Measurements from ENCODE around the gene TNNT2. TPM values are rescaled to one million over a fixed set of nuclear protein-coding genes. Genes with fewer than 3 reads are reported as not detected.

The TNNT2 gene
- total and polyA plus RNA-seq, 2 donors (not counting 3 experiments of a cell fraction or from before 2014, with no cell fraction given), result not detected

- no peak for DNase-seq (ENCODE audit: low read depth, low spot score)
- Histone ChIP-seq H3K27me3 (ENCODE audit: control insufficient read depth in 2 of 2, insufficient read depth in 2 of 2, low read length in 2 of 2) (peaks cover 9 to 15% of the 10 kb centered on the region in 2 experiments), H3K9me1 (replicated peaks; ENCODE audit: control insufficient read depth, extremely low read depth, insufficient read depth, low read length) (no peaks in the 10 kb centered on the region), H3K4me3 (replicated peaks in 1 of 3; ENCODE audit: insufficient read depth in 1 of 3, low read depth in 1 of 3, low read length in 3 of 3) (no peak overlapping the region), H3K4me1 (ENCODE audit: control insufficient read depth, extremely low read depth, insufficient read depth, low read length) (no peaks in the 10 kb centered on the region), H3K36me3 (ENCODE audit: control insufficient read depth in 2 of 2, extremely low read depth in 1 of 2, insufficient read depth in 2 of 2, low read length in 2 of 2) (no peaks in the 10 kb centered on the region), H2AFZ (ENCODE audit: low read depth, low read length) (no peak overlapping the region), H4K20me1 (replicated peaks; ENCODE audit: control insufficient read depth, extremely low read depth, insufficient read depth, low read length) (no peaks in the 10 kb centered on the region), H3K9ac (replicated peaks; ENCODE audit: extremely low read depth, insufficient read depth, low read length) (no peak overlapping the region), H3K9me3 (replicated peaks; ENCODE audit: control insufficient read depth, insufficient read depth, low read length) (no peaks in the 10 kb centered on the region), H3K4me2 (ENCODE audit: insufficient read depth, low read length) (no peak overlapping the region), H3K27ac (ENCODE audit: insufficient read depth, low read depth, low read length) (no peak overlapping the region), H3K79me2 (ENCODE audit: control insufficient read depth, insufficient read depth, low read length) (no peaks in the 10 kb centered on the region)
- TF ChIP-seq POLR2AphosphoS5 (IDR thresholded peaks at IDR 0.05; ENCODE audit: insufficient read depth, low read depth, low read length), result no peak
- no peak for TF ChIP-seq CTCF (IDR thresholded peaks at IDR 0.05; ENCODE audit: extremely low read depth in 1 of 2, insufficient read depth in 1 of 2, low read depth in 1 of 2, low read length in 2 of 2)
- no peak for TF ChIP-seq POLR2A (IDR thresholded peaks at IDR 0.05; ENCODE audit: low read depth, low read length)
- no peak for TF ChIP-seq EZH2 (IDR thresholded peaks at IDR 0.05; ENCODE audit: borderline replicate concordance, low read depth, low read length, severe bottlenecking)
- no peak for TF ChIP-seq MYC (IDR thresholded peaks at IDR 0.05; ENCODE audit: low read depth, low read length)
- no peak for TF ChIP-seq JUN (IDR thresholded peaks at IDR 0.05; ENCODE audit: borderline replicate concordance, insufficient read depth, insufficient read length, low read depth)
- no peak for TF ChIP-seq MAX (IDR thresholded peaks at IDR 0.05; ENCODE audit: insufficient read depth, insufficient read length)
- intact Hi-C loops (cut with micrococcal nuclease), result no loop called here
- BruUV-seq (replicated peaks), result no TSS peak
- FAIRE-seq, result no peak
- POLR2A ChIA-PET, result interaction anchor here (0.6 kb wide), 1 partner anchor 27 kb away, joined by 3 read pairs; no protein-coding TSS in a partner anchor
- dilution Hi-C loops (cut with MboI; ENCODE audit: extremely low pct_ligation_motif_present, low sequenced_read_pairs), result no loop called here
- CTCF ChIA-PET, result interaction anchor here (0.6 to 2.3 kb wide), 9 partner anchors 8 to 138 kb away, joined by 3 to 13 read pairs (median 4); no protein-coding TSS in a partner anchor
These were observed 2.3 kb downstream of the TNNT2 start for GRCh38 chr1:201375169-201375568.

All from endothelial cell of umbilical vein (primary cell).